ENCODE data around the gene SOBP. TPM values are rescaled to one million over a fixed set of nuclear protein-coding genes. Genes with fewer than 3 reads are reported as not detected.

SOBP gene
- total RNA-seq, 2 donors from 2014 or later = 10.3 to 11.1 TPM

- H3K27ac ChIP-seq = no peak overlapping the region
- H3K4me3 ChIP-seq = no peak overlapping the region
- ATAC-seq (ENCODE audit: insufficient number of reproducible peaks, low FRiP score, low read depth) = no peak
- H3K36me3 ChIP-seq = no peaks in the 10 kb centered on the region
- H3K27me3 ChIP-seq (replicated peaks; ENCODE audit: insufficient read depth) = no peaks in the 10 kb centered on the region
- H3K4me1 ChIP-seq (ENCODE audit: control insufficient read depth in 1 of 2, low read depth in 2 of 2) = peaks cover 20 to 40% of the 10 kb centered on the region in 2 donors
- no peaks in the 10 kb centered on the region for H3K9me3 ChIP-seq
- no peak for TF ChIP-seq CTCF (IDR thresholded peaks at IDR 0.05)
- DNase-seq (ENCODE audit: low spot score) = no peak
These were observed 121.3 kb downstream of the SOBP start for GRCh38 chr6:107611094-107611810.

- Histone ChIP-seq H3K27me3 (replicated peaks; ENCODE audit: insufficient read depth) (no peaks in the 10 kb centered on the region), H3K9me3 (no peaks in the 10 kb centered on the region), H3K27ac (no peak overlapping the region), H3K36me3 (no peaks in the 10 kb centered on the region), H3K4me1 (ENCODE audit: control insufficient read depth in 1 of 2, low read depth in 2 of 2) (peaks cover 20 to 35% of the 10 kb centered on the region in 2 donors), H3K4me3 (no peak overlapping the region)
- DNase-seq (ENCODE audit: low spot score) = no peak
- TF ChIP-seq CTCF (IDR thresholded peaks at IDR 0.05) = no peak
- no peak for ATAC-seq (ENCODE audit: insufficient number of reproducible peaks, low FRiP score, low read depth)
These were observed 123.0 kb downstream of the SOBP start for GRCh38 chr6:107612762-107613415.

GRCh38 chr6:107613651-107614379 is 123.9 kb downstream of the SOBP start:
- Histone ChIP-seq H3K36me3 (no peaks in the 10 kb centered on the region), H3K27me3 (replicated peaks; ENCODE audit: insufficient read depth) (no peaks in the 10 kb centered on the region), H3K9me3 (no peaks in the 10 kb centered on the region), H3K27ac (no peak overlapping the region), H3K4me3 (no peak overlapping the region), H3K4me1 (ENCODE audit: control insufficient read depth in 1 of 2, low read depth in 2 of 2) (peaks cover 20 to 35% of the 10 kb centered on the region in 2 donors)
- ATAC-seq (ENCODE audit: insufficient number of reproducible peaks, low FRiP score, low read depth) = no peak
- no peak for DNase-seq (ENCODE audit: low spot score)
- no peak for TF ChIP-seq CTCF (IDR thresholded peaks at IDR 0.05)

GRCh38 chr6:107614828-107615227 is 124.9 kb downstream of the SOBP start:
- Histone ChIP-seq H3K9me3 (no peaks in the 10 kb centered on the region), H3K4me3 (no peak overlapping the region), H3K27me3 (replicated peaks; ENCODE audit: insufficient read depth) (no peaks in the 10 kb centered on the region), H3K27ac (no peak overlapping the region), H3K36me3 (no peaks in the 10 kb centered on the region), H3K4me1 (ENCODE audit: control insufficient read depth in 1 of 2, low read depth in 2 of 2) (peaks cover 20 to 35% of the 10 kb centered on the region in 2 donors)
- DNase-seq (ENCODE audit: low spot score) = no peak
- TF ChIP-seq CTCF (IDR thresholded peaks at IDR 0.05) = no peak
- no peak for ATAC-seq (ENCODE audit: insufficient number of reproducible peaks, low FRiP score, low read depth)

- Histone ChIP-seq H3K9me3 (no peaks in the 10 kb centered on the region), H3K4me3 (no peak overlapping the region), H3K27ac (no peak overlapping the region), H3K27me3 (replicated peaks; ENCODE audit: insufficient read depth) (no peaks in the 10 kb centered on the region), H3K36me3 (no peaks in the 10 kb centered on the region), H3K4me1 (ENCODE audit: control insufficient read depth in 1 of 2, low read depth in 2 of 2) (peaks cover 7 to 15% of the 10 kb centered on the region in 2 donors)
- DNase-seq (ENCODE audit: low spot score) = no peak
- ATAC-seq (ENCODE audit: insufficient number of reproducible peaks, low FRiP score, low read depth) = no peak
- TF ChIP-seq CTCF (IDR thresholded peaks at IDR 0.05) = no peak
These were observed 126.9 kb downstream of the SOBP start for GRCh38 chr6:107616775-107617174.
